Spinal cord (tissue), 10 donors: ENCODE results near the gene DGKG. TPM values are rescaled to one million over a fixed set of nuclear protein-coding genes. Genes with fewer than 3 reads are reported as not detected.

Experiments used
- DNase-seq, 6 donors: peaks; one replicate each; pipeline versions ENCODE4 v3.0.0 to v3.0.0-alpha.2; 2013 to 2015; ENCODE audit warnings: low spot score in 6 of 6, low read depth in 4 of 6
- H3K27ac ChIP-seq: one replicate; pipeline ENCODE4 v1.5.1; 2013; ENCODE audit warnings: low read depth, low read length, control low read depth
- H3K27me3 ChIP-seq: one replicate; pipeline ENCODE4 v1.6.1; 2013; ENCODE audit warnings: low read length; ENCODE audit not compliant: control insufficient read depth, insufficient read depth
- H3K36me3 ChIP-seq: one replicate; pipeline ENCODE4 v1.6.1; 2013; ENCODE audit warnings: low read length; ENCODE audit not compliant: control insufficient read depth, insufficient read depth
- H3K4me1 ChIP-seq: one replicate; pipeline ENCODE4 v1.6.1; 2013; ENCODE audit warnings: low read length; ENCODE audit not compliant: control insufficient read depth, insufficient read depth
- H3K4me3 ChIP-seq: one replicate; pipeline ENCODE4 v1.5.1; 2013; ENCODE audit warnings: low read depth, low read length, control low read depth
- H3K9me3 ChIP-seq: one replicate; pipeline ENCODE4 v1.6.1; 2013; ENCODE audit warnings: low read length; ENCODE audit not compliant: control insufficient read depth, insufficient read depth
- WGBS: methylation state at CpG from one replicate; pipeline ENCODE4 v1.1.5; 2013; ENCODE audit warnings: missing lambda C conversion rate; ENCODE audit not compliant: insufficient coverage; 5-methylcytosine and 5-hydroxymethylcytosine counted together
- polyA plus RNA-seq, 2 donors: library from polyadenylated mRNA; unstranded; fragments of 120-200 nt; gene quantifications; one replicate each; pipeline ENCODE4 v1.2.1, GENCODE V29; 2013; ENCODE audit not compliant: insufficient read length in 2 of 2
- total RNA-seq, 2 donors: library from RNA; depleted of rRNA in 1 of 2; stranded (reverse); fragments of 120-200 nt in 1 of 2; fragments of >200 nt in 1 of 2; gene quantifications; one replicate each; pipeline versions ENCODE4 v1.2.3 to v1.2.4, GENCODE V29; 2013 to 2014
- donor health status: healthy.

The DGKG gene
- total and polyA plus RNA-seq, 4 donors: 5.6 to 20.6 (median 9.9) TPM

GRCh38 chr3:186385856-186386602, 24.0 kb upstream of the DGKG start:
- Histone ChIP-seq H3K27ac (no peak overlapping the region), H3K36me3 (no peaks in the 10 kb centered on the region), H3K4me1 (peaks cover 10% of the 10 kb centered on the region), H3K27me3 (no peaks in the 10 kb centered on the region), H3K9me3 (no peaks in the 10 kb centered on the region), H3K4me3 (no peak overlapping the region)
- 93% methylated on average over 2 of the region's 5 CpGs for WGBS
- DNase-seq: no peak

- WGBS: 51% methylated on average over 16 of the region's 18 CpGs
- Histone ChIP-seq H3K4me3 (no peak overlapping the region), H3K36me3 (no peaks in the 10 kb centered on the region), H3K9me3 (no peaks in the 10 kb centered on the region), H3K27me3 (no peaks in the 10 kb centered on the region), H3K27ac (peak overlapping the region; percentile 76), H3K4me1 (peaks cover 10% of the 10 kb centered on the region)
- DNase-seq: peak in 3 of 6 donors; percentile 33 to 65 (median 43)
Measured at GRCh38 chr3:186383026-186383993, 21.3 kb upstream of the DGKG start.

GRCh38 chr3:186382217-186382885, 20.3 kb upstream of the DGKG start:
- Histone ChIP-seq H3K4me3 (no peak overlapping the region), H3K27me3 (no peaks in the 10 kb centered on the region), H3K9me3 (no peaks in the 10 kb centered on the region), H3K4me1 (peaks cover 10% of the 10 kb centered on the region), H3K36me3 (no peaks in the 10 kb centered on the region), H3K27ac (no peak overlapping the region)
- peak in 1 of 6 donors; percentile 47 for DNase-seq
- WGBS: no CpG with 5 or more reads among the region's 6 CpGs

- Histone ChIP-seq H3K4me3 (no peak overlapping the region), H3K27ac (no peak overlapping the region), H3K36me3 (no peaks in the 10 kb centered on the region), H3K9me3 (no peaks in the 10 kb centered on the region), H3K4me1 (peaks cover 10% of the 10 kb centered on the region), H3K27me3 (no peaks in the 10 kb centered on the region)
- 69% methylated on average over 4 of the region's 10 CpGs for WGBS
- peak in 2 of 6 donors; percentile 13 to 37 for DNase-seq
Measured at GRCh38 chr3:186381424-186382216, 19.6 kb upstream of the DGKG start.

GRCh38 chr3:186380622-186381380, 18.8 kb upstream of the DGKG start:
- no peaks in the 10 kb centered on the region for H3K36me3 ChIP-seq
- DNase-seq: no peak
- no peaks in the 10 kb centered on the region for H3K9me3 ChIP-seq
- no peaks in the 10 kb centered on the region for H3K27me3 ChIP-seq
- 92% methylated on average over 4 of the region's 8 CpGs for WGBS
- peaks cover 10% of the 10 kb centered on the region for H3K4me1 ChIP-seq
- no peak overlapping the region for H3K4me3 ChIP-seq
- H3K27ac ChIP-seq: no peak overlapping the region

GRCh38 chr3:186375443-186375842, 13.4 kb upstream of the DGKG start:
- peak in 1 of 6 donors; percentile 54 for DNase-seq
- Histone ChIP-seq H3K4me1 (no peaks in the 10 kb centered on the region), H3K36me3 (no peaks in the 10 kb centered on the region), H3K27me3 (no peaks in the 10 kb centered on the region), H3K4me3 (no peak overlapping the region), H3K27ac (no peak overlapping the region), H3K9me3 (no peaks in the 10 kb centered on the region)
- WGBS: 14% methylated on average over 1 of the region's 2 CpGs

- Histone ChIP-seq H3K9me3 (no peaks in the 10 kb centered on the region), H3K4me3 (no peak overlapping the region), H3K27ac (no peak overlapping the region), H3K4me1 (no peaks in the 10 kb centered on the region), H3K36me3 (no peaks in the 10 kb centered on the region), H3K27me3 (no peaks in the 10 kb centered on the region)
- no peak for DNase-seq
- 78% methylated on average over 4 of the region's 4 CpGs for WGBS
Measured at GRCh38 chr3:186374376-186374775, 12.3 kb upstream of the DGKG start.

- H3K4me3 ChIP-seq: no peak overlapping the region
- DNase-seq: no peak
- H3K27me3 ChIP-seq: no peaks in the 10 kb centered on the region
- no peaks in the 10 kb centered on the region for H3K36me3 ChIP-seq
- no peaks in the 10 kb centered on the region for H3K9me3 ChIP-seq
- no peak overlapping the region for H3K27ac ChIP-seq
- H3K4me1 ChIP-seq: peaks cover 15% of the 10 kb centered on the region
- WGBS: no CpG with 5 or more reads among the region's 3 CpGs
Measured at GRCh38 chr3:186369217-186369616, 7.2 kb upstream of the DGKG start.
